HepG2 (cell line): Measurements from ENCODE around the gene FBLIM1. TPM values are rescaled to one million over a fixed set of nuclear protein-coding genes. Genes with fewer than 3 reads are reported as not detected.

Experiments used
- ATF7-NPFF ChIP-seq: sonication (generic); formaldehyde crosslinking; IDR thresholded peaks from 2 replicates; pipeline ENCODE4 v1.8.1; 2023; ENCODE audit warnings: mild to moderate bottlenecking, low read depth, missing genetic modification reagents, moderate library complexity
- HOXA5 ChIP-seq: sonication (generic); formaldehyde crosslinking; IDR thresholded peaks from 2 replicates; pipeline ENCODE4 v1.4.0; 2020; ENCODE audit warnings: missing genetic modification reagents
- HOXD1 ChIP-seq: sonication (generic); formaldehyde crosslinking; IDR thresholded peaks from 2 replicates; pipeline ENCODE4 v1.5.0; 2020; ENCODE audit warnings: missing genetic modification reagents
- KLF6 ChIP-seq: IDR thresholded peaks from 2 replicates; pipeline ENCODE4 v1.8.0; 2016; ENCODE audit warnings: missing biosample characterization, missing genetic modification reagents
- MTA1 ChIP-seq: sonication (generic); formaldehyde crosslinking; IDR thresholded peaks from 2 replicates; pipeline ENCODE4 v1.4.0; 2020; ENCODE audit warnings: missing genetic modification reagents, mild to moderate bottlenecking, borderline replicate concordance
- PHB2 ChIP-seq: fragments of 450-650 bp; IDR thresholded peaks from 2 replicates; pipeline ENCODE4 v1.6.1; 2018; ENCODE audit not compliant: partially characterized antibody
- SALL2 ChIP-seq: sonication (generic); formaldehyde crosslinking; IDR thresholded peaks from 2 replicates; pipeline ENCODE4 v1.8.1; 2023; ENCODE audit warnings: mild to moderate bottlenecking, missing genetic modification reagents, inconsistent platforms
- SSRP1 ChIP-seq: IDR thresholded peaks from 2 replicates; pipeline ENCODE4 v1.6.1; 2016; ENCODE audit warnings: control low read depth
- TAF1 ChIP-seq: sonication (generic); formaldehyde crosslinking; IDR thresholded peaks from 2 replicates; pipeline ENCODE4 v1.4.0; 2020; ENCODE audit warnings: missing genetic modification reagents
- TEAD3 ChIP-seq: optimal IDR thresholded peaks from 2 replicates; pipeline ENCODE3; 2016; ENCODE audit warnings: borderline replicate concordance
- ZBTB7B ChIP-seq: sonication (generic); formaldehyde crosslinking; IDR thresholded peaks from 2 replicates; pipeline ENCODE4 v1.4.0; 2020; ENCODE audit warnings: missing genetic modification reagents
- ZNF253 ChIP-seq: sonication (generic); formaldehyde crosslinking; IDR thresholded peaks from 2 replicates; pipeline ENCODE4 v1.8.0; 2022; ENCODE audit warnings: mild to moderate bottlenecking, missing genetic modification reagents, borderline replicate concordance
- ZNF501 ChIP-seq: sonication (generic); formaldehyde crosslinking; IDR thresholded peaks from 2 replicates; pipeline ENCODE4 v1.5.1; 2020; ENCODE audit warnings: mild to moderate bottlenecking, moderate library complexity, missing genetic modification reagents
- ZNF563 ChIP-seq: sonication (generic); formaldehyde crosslinking; IDR thresholded peaks from 2 replicates; pipeline ENCODE4 v1.8.0; 2022; ENCODE audit warnings: mild to moderate bottlenecking, moderate library complexity, missing genetic modification reagents
- ZNF605 ChIP-seq: sonication (generic); formaldehyde crosslinking; IDR thresholded peaks from 2 replicates; pipeline ENCODE4 v1.8.0; 2022; ENCODE audit warnings: mild to moderate bottlenecking, missing genetic modification reagents
- ZSCAN29 ChIP-seq: sonication (generic); formaldehyde crosslinking; conservative IDR thresholded peaks from 2 replicates; pipeline ENCODE4 v1.4.0; 2020; ENCODE audit warnings: mild to moderate bottlenecking, missing genetic modification reagents
- ZSCAN31 ChIP-seq: sonication (generic); formaldehyde crosslinking; IDR thresholded peaks from 2 replicates; pipeline ENCODE4 v1.5.0; 2020; ENCODE audit warnings: low read depth, mild to moderate bottlenecking, missing genetic modification reagents
- polyA plus RNA-seq, 8 experiments: library from polyadenylated mRNA; depleted of rRNA in 3 of 8; stranded (reverse) in 7 of 8; unstranded in 1 of 8; fragments of >200 nt; fragmentation: Illumina TruSeq in 4 of 8; extraction: Trizol in 4 of 8; gene quantifications; 2 replicates each; pipeline versions ENCODE4 v1.2.1 to v1.2.3, GENCODE V29; 2011 to 2016; ENCODE audit warnings: low read depth in 4 of 8, missing spikeins in 1 of 8, mixed read lengths in 1 of 8; ENCODE audit not compliant: insufficient read depth in 1 of 8
- total RNA-seq, 5 experiments: library from RNA; depleted of rRNA; stranded (reverse); fragments of >200 nt; fragmentation: Illumina TruSeq; extraction: Trizol; gene quantifications; 2 replicates each; pipeline ENCODE4 v1.2.3, GENCODE V29; 2016; ENCODE audit warnings: low read depth in 1 of 5
- TF ChIP-seq, protein P1 (sequence below): sonication (generic); formaldehyde crosslinking; IDR thresholded peaks from 2 replicates; pipeline ENCODE4 v1.5.1; 2020; ENCODE audit warnings: missing genetic modification reagents, mild to moderate bottlenecking, borderline replicate concordance
- TF ChIP-seq, protein P2 (sequence below): sonication (generic); formaldehyde crosslinking; IDR thresholded peaks from 2 replicates; pipeline ENCODE4 v1.4.0; 2020; ENCODE audit warnings: missing genetic modification reagents
- TF ChIP-seq, protein P3 (sequence below), 2 experiments: sonication (generic) in 1 of 2; formaldehyde crosslinking in 1 of 2; IDR thresholded peaks; 2 replicates each; pipeline versions ENCODE4 v1.4.0 to v1.6.1; 2018 to 2020; ENCODE audit warnings: missing genetic modification reagents in 2 of 2, borderline replicate concordance in 1 of 2, low read depth in 1 of 2, mild to moderate bottlenecking in 1 of 2, missing biosample characterization in 1 of 2
- TF ChIP-seq, protein P4 (sequence below): IDR thresholded peaks from 2 replicates; pipeline ENCODE4 v1.6.1; 2016

Gene FBLIM1
- total and polyA plus RNA-seq, 2 of the 13 experiments (the other 11 are each of a cell fraction or from before 2014, with no cell fraction given) = 10.6 to 23.0 TPM

DNA sequence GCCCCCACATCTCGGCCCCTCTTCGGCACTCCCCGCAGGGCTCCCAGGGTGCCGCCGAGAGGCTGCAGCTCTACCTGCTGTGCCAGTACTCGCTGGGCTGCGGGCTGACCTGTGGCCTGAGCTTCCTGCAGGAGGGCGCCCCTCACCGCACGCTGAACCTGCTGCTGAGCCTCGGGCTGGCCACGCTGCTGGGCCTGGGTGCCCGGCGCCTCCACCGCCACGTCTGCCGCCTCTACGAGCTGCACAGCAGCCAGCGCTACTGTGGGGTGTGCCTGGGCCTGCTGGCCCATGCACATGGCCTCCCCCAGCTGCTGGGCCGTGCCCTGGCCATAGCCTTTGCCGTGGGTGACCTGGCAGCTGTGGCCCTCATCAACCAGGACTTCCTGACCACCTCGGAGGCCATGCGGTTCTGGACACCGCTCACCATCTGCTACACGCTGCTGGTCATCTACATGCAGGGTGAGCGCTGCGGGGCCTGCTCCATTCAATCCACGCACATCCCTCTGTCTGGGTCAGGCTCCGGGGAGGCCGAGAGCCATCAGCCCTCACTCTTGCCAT is 14.4 kb upstream of the FBLIM1 start (continued):
- peak; percentile 53; the same call in 1 of the 2 replicates for TF ChIP-seq ATF7-NPFF (CRISPR knock-in tag)
- 0 out of 2 replicates have a peak, but pooled peaks have one; percentile 11 for TF ChIP-seq ZNF605 (CRISPR knock-in tag)
- peak; percentile 11 for TF ChIP-seq TEAD3 (CRISPR knock-in tag)
- TF ChIP-seq ZNF253 (CRISPR knock-in tag) = no peak
- TF ChIP-seq, protein P1, sequence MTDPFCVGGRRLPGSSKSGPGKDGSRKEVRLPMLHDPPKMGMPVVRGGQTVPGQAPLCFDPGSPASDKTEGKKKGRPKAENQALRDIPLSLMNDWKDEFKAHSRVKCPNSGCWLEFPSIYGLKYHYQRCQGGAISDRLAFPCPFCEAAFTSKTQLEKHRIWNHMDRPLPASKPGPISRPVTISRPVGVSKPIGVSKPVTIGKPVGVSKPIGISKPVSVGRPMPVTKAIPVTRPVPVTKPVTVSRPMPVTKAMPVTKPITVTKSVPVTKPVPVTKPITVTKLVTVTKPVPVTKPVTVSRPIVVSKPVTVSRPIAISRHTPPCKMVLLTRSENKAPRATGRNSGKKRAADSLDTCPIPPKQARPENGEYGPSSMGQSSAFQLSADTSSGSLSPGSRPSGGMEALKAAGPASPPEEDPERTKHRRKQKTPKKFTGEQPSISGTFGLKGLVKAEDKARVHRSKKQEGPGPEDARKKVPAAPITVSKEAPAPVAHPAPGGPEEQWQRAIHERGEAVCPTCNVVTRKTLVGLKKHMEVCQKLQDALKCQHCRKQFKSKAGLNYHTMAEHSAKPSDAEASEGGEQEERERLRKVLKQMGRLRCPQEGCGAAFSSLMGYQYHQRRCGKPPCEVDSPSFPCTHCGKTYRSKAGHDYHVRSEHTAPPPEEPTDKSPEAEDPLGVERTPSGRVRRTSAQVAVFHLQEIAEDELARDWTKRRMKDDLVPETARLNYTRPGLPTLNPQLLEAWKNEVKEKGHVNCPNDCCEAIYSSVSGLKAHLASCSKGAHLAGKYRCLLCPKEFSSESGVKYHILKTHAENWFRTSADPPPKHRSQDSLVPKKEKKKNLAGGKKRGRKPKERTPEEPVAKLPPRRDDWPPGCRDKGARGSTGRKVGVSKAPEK (CRISPR knock-in tag) = no peak
- no peak for TF ChIP-seq KLF6
- peak; percentile 42; the same call in 1 of the 2 replicates for TF ChIP-seq TAF1 (CRISPR knock-in tag)
- no peak for TF ChIP-seq ZSCAN31 (CRISPR knock-in tag)
- TF ChIP-seq, protein P2, sequence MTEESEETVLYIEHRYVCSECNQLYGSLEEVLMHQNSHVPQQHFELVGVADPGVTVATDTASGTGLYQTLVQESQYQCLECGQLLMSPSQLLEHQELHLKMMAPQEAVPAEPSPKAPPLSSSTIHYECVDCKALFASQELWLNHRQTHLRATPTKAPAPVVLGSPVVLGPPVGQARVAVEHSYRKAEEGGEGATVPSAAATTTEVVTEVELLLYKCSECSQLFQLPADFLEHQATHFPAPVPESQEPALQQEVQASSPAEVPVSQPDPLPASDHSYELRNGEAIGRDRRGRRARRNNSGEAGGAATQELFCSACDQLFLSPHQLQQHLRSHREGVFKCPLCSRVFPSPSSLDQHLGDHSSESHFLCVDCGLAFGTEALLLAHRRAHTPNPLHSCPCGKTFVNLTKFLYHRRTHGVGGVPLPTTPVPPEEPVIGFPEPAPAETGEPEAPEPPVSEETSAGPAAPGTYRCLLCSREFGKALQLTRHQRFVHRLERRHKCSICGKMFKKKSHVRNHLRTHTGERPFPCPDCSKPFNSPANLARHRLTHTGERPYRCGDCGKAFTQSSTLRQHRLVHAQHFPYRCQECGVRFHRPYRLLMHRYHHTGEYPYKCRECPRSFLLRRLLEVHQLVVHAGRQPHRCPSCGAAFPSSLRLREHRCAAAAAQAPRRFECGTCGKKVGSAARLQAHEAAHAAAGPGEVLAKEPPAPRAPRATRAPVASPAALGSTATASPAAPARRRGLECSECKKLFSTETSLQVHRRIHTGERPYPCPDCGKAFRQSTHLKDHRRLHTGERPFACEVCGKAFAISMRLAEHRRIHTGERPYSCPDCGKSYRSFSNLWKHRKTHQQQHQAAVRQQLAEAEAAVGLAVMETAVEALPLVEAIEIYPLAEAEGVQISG (CRISPR knock-in tag) = 0 out of 2 replicates have a peak, but pooled peaks have one; percentile 34
- no peak for TF ChIP-seq HOXD1 (CRISPR knock-in tag)
- TF ChIP-seq ZSCAN29 (CRISPR knock-in tag) = no peak
- no peak for TF ChIP-seq PHB2
- no peak for TF ChIP-seq SALL2 (CRISPR knock-in tag)
- no peak; the same call in 1 of the 2 replicates for TF ChIP-seq ZNF563 (CRISPR knock-in tag)
- no peak for TF ChIP-seq HOXA5
- peak; percentile 32; the same call in 1 of the 2 replicates for TF ChIP-seq MTA1 (CRISPR knock-in tag)
- TF ChIP-seq, protein P3, sequence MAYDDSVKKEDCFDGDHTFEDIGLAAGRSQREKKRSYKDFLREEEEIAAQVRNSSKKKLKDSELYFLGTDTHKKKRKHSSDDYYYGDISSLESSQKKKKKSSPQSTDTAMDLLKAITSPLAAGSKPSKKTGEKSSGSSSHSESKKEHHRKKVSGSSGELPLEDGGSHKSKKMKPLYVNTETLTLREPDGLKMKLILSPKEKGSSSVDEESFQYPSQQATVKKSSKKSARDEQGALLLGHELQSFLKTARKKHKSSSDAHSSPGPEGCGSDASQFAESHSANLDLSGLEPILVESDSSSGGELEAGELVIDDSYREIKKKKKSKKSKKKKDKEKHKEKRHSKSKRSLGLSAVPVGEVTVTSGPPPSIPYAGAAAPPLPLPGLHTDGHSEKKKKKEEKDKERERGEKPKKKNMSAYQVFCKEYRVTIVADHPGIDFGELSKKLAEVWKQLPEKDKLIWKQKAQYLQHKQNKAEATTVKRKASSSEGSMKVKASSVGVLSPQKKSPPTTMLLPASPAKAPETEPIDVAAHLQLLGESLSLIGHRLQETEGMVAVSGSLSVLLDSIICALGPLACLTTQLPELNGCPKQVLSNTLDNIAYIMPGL (CRISPR knock-in tag; IDR thresholded peaks at IDR 0.05; ENCODE audit: borderline replicate concordance in 1 of 2, low read depth in 1 of 2) = peak in 1 of 2 experiments; percentile 39; a peak in 1 of 4 replicates
- no peak for TF ChIP-seq SSRP1 (CRISPR knock-in tag)
- TF ChIP-seq, protein P4, sequence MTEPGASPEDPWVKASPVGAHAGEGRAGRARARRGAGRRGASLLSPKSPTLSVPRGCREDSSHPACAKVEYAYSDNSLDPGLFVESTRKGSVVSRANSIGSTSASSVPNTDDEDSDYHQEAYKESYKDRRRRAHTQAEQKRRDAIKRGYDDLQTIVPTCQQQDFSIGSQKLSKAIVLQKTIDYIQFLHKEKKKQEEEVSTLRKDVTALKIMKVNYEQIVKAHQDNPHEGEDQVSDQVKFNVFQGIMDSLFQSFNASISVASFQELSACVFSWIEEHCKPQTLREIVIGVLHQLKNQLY = no peak
- TF ChIP-seq ZNF501 = 0 out of 2 replicates have a peak, but pooled peaks have one; percentile 54
- TF ChIP-seq ZBTB7B (CRISPR knock-in tag) = peak; percentile 52; the same call in 1 of the 2 replicates
